AG09309 (cell line): Measurements from ENCODE around the gene ERCC8.
"Not testable (repeated sequence)": the region's sequence is repeated elsewhere in the genome, so short reads cannot be mapped to it uniquely, and the experiment has no call there.

Source experiments
- DNase-seq: peaks from one replicate; pipeline ENCODE4 v3.0.0-alpha.2; 2010; ENCODE audit warnings: low read depth
- H3K4me3 ChIP-seq: 2 replicates; pipeline ENCODE4 v1.5.1; 2011; ENCODE audit warnings: mild to moderate bottlenecking, low read depth, low read length, moderate library complexity; ENCODE audit not compliant: control insufficient read depth
- CTCF ChIP-seq: IDR thresholded peaks from 2 replicates; pipeline ENCODE4 v1.5.1; 2011; ENCODE audit warnings: mild to moderate bottlenecking, low read depth, low read length, inconsistent platforms; ENCODE audit not compliant: insufficient read depth, control insufficient read depth; ENCODE audit errors: missing control alignments

The ERCC8 gene

GRCh38 chr5:60870857-60871256, 74.0 kb downstream of the ERCC8 start:
- TF ChIP-seq CTCF, result no peak
- H3K4me3 ChIP-seq, result no peak overlapping the region
- no peak for DNase-seq

GRCh38 chr5:60860572-60860971, 84.3 kb downstream of the ERCC8 start:
- H3K4me3 ChIP-seq, DNase-seq: not testable (repeated sequence)

- no peak for TF ChIP-seq CTCF
- no peak overlapping the region for H3K4me3 ChIP-seq
- no peak for DNase-seq
These were observed 88.8 kb downstream of the ERCC8 start for GRCh38 chr5:60856066-60856465.

- DNase-seq, result no peak
- TF ChIP-seq CTCF, result no peak
- no peak overlapping the region for H3K4me3 ChIP-seq
These were observed 91.9 kb downstream of the ERCC8 start for GRCh38 chr5:60852940-60853339.

- TF ChIP-seq CTCF, result no peak
- no peak for DNase-seq
- H3K4me3 ChIP-seq, result no peak overlapping the region
These were observed 92.6 kb downstream of the ERCC8 start for GRCh38 chr5:60852317-60852716.

GRCh38 chr5:60851626-60852025, 93.2 kb downstream of the ERCC8 start:
- no peak for DNase-seq
- TF ChIP-seq CTCF, result no peak
- no peak overlapping the region for H3K4me3 ChIP-seq

- no peak for DNase-seq
- H3K4me3 ChIP-seq, result no peak overlapping the region
- no peak for TF ChIP-seq CTCF
These were observed 98.6 kb downstream of the ERCC8 start for GRCh38 chr5:60846298-60846697.
